Activated T-helper 1 cell treated with anti-CD3 and anti-CD28 coated beads, Interleukin-2, amount 50 U/mL, for 16 hours (primary cell): ENCODE measurements around the gene TXNL4B.
"Not testable (repeated sequence)": the region's sequence is repeated elsewhere in the genome, so short reads cannot be mapped to it uniquely, and the experiment has no call there.

Experiments
- DNase-seq, 2 donors: peaks; one replicate each; pipeline ENCODE4 v3.0.0-alpha.2; 2020; ENCODE audit warnings: low read depth in 1 of 2, low spot score in 1 of 2

The TXNL4B gene

DNA sequence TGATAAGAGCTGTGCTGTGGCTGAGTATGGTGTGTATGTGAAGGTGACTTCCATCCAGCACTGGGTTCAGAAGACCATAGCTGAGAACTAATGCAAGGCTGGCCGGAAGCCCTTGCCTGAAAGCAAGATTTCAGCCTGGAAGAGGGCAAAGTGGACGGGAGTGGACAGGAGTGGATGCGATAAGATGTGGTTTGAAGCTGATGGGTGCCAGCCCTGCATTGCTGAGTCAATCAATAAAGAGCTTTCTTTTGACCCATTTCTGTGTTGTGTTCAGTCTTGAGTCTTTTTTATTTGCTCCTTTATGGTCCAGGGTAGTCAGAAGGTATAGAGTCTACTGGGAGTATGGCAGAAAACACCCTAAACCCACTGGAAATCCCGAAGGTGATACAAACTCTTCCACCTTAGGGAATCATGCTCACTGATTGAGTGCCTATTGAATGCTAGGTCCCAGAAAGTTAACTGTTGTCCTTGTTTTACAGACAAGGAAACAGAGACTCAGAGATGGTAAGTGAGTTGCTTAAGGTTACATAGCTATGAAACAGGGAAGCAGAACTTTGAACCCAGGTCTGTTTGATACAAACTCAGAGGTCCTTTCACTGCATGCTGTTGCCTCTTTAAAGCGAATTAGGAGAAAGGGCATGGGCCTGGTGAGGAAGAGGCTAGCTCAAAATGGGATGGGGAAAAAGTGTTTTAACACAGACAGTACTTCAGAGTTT, 16.3 kb downstream of the TXNL4B start:
- DNase-seq, result not testable (repeated sequence)

DNA sequence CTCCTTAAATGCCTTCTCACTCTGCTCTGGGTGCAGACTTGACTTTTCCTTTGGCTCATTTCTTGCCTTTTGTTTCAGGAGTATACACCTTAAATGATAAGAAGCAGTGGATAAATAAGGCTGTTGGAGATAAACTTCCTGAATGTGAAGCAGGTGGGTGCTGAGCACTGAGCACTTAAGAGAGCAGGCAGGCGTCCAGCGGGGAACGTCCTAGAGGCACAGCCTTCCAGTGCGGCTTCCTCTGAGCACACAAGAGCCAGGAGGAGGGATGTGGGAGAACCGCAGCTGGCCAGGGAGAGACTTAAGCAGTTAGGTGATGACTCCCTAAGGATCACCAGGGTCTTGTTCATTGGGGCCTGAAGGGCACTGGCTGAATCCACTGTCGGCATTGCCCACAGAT, 18.4 kb downstream of the TXNL4B start:
- DNase-seq, result not testable (repeated sequence)

DNA sequence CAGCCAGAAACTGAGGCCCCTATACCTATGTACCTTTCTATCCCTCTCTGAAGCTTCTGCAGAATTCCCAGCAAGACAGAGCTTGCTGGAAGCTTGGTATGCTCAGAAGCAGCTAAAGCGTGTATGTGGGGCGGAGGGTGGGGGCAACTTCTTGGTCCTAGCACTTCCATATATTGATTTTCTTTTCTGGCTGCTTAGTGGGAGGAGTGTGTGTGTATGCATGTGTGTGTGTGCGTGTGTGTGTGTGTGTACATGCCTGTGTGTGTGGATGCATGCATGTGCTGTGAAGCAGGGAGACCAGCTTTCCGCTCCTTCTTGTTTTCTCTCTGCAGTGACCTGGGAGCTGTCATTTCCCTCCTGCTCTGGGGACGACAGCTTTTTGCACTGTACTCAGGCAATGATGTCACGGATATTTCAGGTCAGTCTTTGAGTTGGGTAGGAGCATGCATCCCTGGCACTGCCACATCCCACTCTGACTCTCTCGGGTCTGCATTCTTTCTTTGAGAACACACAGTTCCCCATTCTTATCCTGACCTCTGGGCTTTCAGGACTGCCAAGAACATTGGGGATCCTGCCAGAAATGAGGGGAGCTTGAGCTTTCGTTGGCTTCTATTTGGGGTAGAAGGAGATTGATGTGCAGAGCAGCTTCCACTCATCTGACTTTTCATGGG, 19.7 kb downstream of the TXNL4B start:
- no peak for DNase-seq

DNA sequence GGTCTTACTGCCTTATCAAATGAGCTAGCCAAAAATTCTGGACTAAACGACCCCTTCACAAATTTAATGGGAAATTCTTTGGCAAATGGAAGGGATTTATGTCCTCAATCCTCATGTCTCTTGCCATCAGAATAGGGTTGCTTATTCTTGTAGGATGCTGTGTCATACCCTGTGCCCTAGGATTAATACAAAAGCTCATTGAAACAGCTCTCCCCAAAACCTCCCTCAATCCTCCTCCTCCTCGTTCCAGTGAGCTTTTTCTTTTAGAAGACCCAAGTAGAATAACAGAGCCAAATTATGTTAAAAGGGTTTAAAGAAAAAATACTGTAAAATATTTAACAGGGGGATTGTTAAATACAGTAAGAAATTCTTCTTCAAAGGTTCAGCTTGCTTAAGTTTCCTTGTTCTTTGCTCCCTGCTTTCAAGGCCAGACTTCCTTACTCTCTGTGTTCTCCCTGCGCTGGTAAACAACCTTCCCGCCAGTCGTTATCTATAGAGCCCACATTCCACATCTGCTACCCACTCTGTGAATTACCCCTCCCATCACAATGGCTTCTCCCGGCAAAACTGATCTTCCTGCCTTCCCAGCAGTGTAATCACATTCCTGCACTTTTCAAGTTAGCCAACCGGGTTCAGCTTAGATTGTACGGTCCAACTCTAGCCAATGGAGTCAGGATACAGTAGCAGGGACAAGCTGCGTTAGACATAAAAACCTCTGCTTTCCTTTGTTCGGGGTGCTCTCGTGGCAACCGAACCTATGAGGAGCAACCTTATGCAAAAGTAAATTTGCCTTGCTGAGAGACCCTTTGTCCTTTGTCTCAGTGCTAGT, 20.7 kb downstream of the TXNL4B start:
- DNase-seq, result no peak

DNA sequence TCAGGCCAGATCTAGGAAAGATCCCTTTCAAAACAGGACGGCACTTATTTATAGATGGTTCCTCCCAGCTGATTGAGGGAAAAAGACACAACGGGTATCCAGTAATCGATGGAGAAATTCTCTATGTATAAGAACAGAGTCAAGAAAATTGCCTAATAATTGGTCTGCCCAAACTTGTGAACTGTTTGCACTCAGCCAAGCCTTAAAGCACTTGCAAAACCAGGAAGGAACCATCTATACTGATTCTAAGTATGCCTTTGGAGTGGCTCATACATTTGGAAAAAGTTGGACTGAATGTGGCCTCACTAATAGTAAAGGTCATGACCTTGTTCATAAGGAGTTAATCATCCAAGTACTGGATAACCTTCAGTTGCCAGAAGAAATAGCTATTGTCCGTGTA, 24.5 kb downstream of the TXNL4B start:
- DNase-seq, result no peak

DNA sequence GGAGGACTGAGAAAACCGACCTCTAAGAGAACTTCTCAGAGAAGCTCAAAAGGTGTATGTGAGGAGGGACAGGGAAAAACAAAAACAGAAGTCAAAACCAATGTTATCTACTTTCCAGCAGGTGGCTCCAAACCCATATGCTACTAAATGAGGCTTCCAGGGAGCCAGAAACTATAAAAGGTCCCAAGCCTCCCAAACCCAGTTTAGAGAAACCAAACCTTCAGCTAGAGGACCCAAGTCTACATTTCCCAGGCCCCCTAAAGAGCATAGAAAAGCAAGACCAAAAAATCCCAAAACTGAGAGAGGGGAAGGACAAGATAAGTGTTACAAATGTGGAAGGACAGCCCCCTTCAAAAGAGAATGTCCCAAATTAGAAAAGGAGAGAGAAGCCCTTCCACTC, 26.7 kb downstream of the TXNL4B start:
- DNase-seq, result no peak

DNA sequence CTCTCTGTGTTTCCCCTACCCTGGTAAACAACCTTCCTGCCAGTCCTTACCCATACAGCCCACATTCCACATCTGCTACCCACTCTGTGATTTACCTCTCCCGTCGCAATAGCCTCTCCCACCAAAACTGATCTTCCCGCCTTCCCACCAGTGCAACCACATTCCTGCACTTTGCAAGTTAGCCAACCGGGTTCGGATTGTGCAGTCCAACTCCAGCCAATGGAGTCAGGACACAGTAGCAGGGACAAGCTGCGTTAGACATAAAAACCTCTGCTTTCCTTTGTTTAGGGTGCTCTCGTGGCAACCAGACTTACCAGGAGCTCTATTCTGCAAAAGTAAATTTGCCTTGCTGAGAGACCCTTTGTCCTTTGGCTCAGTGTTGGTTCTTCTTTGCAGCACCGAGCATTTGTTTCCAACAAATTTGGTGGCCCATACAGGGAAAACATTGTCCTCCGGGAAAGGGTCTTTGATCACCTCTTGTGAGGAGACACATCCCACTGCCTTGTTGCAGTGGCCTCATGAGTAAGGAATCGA, 29.0 kb downstream of the TXNL4B start:
- no peak for DNase-seq

DNA sequence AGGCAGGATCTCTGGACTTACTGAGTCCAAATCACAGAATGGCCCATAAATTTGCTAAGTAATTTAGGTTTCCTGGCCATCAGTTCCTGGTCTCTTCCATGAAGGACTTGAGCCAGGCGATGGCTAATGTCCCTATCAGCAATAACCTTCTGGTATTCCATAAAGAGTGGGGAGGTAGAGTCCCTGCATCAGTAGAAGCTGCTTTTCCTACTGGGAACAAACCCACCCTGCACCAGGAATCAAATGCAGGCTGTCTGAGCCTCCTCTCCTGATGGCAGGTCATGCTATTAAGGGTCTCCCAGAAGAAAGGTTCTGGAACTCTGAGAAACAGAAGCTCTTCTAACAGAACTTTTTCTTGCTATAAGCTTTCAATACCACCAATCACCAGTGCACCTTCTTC, 31.9 kb downstream of the TXNL4B start:
- DNase-seq, result no peak

DNA sequence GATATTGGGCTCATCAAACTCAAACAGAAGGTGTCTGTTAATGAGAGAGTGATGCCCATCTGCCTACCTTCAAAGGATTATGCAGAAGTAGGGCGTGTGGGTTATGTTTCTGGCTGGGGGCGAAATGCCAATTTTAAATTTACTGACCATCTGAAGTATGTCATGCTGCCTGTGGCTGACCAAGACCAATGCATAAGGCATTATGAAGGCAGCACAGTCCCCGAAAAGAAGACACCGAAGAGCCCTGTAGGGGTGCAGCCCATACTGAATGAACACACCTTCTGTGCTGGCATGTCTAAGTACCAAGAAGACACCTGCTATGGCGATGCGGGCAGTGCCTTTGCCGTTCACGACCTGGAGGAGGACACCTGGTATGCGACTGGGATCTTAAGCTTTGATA, 33.0 kb downstream of the TXNL4B start:
- DNase-seq, result no peak

DNA sequence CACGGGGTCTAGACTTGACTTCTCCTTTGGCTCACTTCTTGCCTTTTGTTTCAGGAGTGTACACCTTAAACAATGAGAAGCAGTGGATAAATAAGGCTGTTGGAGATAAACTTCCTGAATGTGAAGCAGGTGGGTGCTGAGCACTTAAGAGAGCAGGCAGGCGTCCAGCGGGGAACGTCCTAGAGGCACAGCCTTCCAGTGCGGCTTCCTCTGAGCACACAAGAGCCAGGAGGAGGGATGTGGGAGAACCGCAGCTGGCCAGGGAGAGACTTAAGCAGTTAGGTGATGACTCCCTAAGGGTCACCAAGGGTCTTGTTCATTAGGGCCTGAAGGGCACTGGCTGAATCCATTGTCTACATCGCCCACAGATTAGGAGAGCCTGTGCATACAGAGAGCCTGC, 34.4 kb downstream of the TXNL4B start:
- not testable (repeated sequence) for DNase-seq

DNA sequence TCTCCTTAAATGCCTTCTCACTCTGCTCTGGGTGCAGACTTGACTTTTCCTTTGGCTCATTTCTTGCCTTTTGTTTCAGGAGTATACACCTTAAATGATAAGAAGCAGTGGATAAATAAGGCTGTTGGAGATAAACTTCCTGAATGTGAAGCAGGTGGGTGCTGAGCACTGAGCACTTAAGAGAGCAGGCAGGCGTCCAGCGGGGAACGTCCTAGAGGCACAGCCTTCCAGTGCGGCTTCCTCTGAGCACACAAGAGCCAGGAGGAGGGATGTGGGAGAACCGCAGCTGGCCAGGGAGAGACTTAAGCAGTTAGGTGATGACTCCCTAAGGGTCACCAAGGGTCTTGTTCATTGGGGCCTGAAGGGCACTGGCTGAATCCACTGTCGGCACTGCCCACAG, 36.1 kb downstream of the TXNL4B start:
- DNase-seq, result not testable (repeated sequence)

DNA sequence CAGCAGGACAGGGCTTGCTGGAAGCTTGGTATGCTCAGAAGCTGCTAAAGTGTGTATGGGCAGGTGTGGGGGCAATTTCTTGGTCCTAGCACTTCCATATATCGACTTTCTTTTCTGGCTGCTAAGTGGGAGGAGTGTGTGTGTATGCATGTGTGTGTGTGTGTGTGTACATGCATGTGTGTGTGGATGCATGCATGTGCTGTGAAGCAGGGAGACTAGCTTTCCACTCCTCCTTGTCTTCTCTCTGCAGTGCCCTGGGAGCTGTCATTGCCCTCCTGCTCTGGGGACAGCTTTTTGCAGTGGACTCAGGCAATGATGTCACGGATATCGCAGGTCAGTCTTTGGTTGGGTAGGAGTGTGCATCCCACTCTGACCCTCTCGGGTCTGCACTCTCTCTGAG, 37.5 kb downstream of the TXNL4B start:
- DNase-seq, result no peak

DNA sequence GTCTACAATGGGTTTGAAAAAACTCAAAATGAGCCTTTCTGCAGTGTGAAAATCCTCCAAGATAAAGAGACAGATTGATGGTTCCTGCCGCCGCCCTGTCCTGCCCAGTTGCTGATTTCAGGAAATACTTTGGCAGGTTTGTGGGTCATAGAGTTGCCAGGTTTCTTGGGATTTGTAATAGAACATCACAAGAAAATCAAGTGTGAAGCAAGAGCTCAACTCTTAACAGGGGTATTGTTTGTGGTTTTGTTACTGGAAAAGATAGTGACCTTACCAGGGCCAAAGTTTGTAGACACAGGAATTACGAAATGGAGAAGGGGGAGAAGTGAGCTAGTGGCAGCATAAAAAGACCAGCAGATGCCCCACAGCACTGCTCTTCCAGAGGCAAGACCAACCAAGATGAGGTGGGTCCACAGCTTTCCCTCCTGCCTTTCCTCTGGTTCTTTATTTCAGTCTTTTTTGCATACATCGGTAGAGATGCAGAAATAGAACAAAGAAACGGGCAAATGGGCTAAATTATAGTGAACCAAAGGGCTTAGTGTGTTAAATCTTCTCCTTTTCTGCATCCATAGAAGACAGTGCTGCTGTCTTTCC, 39.1 kb downstream of the TXNL4B start, which contains the start of gene HP:
Gene HP, plus strand, starts transcription at position 252 of the 594 bp plus-strand sequence. Its CDS starts 148 bp downstream, at position 400.
- DNase-seq, result not testable (repeated sequence)

DNA sequence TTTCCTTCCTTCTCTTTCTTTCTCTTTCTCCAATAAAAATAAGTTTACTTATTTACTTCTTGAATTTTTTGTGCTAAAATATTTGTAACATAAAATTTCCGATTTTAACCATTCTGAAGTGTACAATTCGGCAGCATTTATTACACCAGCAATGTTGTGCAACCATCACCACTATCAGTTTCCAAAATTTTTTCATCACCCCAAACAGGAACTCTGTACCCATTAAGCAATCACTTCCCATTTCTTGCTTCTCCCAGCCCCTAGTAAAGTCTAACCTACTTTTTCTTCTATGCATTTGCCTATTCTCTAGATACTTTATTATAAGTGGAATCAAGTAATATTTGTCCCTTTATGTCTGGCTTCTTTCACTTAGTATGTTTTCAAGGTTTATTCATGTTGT, 41.6 kb downstream of the TXNL4B start:
- DNase-seq, result no peak

DNA sequence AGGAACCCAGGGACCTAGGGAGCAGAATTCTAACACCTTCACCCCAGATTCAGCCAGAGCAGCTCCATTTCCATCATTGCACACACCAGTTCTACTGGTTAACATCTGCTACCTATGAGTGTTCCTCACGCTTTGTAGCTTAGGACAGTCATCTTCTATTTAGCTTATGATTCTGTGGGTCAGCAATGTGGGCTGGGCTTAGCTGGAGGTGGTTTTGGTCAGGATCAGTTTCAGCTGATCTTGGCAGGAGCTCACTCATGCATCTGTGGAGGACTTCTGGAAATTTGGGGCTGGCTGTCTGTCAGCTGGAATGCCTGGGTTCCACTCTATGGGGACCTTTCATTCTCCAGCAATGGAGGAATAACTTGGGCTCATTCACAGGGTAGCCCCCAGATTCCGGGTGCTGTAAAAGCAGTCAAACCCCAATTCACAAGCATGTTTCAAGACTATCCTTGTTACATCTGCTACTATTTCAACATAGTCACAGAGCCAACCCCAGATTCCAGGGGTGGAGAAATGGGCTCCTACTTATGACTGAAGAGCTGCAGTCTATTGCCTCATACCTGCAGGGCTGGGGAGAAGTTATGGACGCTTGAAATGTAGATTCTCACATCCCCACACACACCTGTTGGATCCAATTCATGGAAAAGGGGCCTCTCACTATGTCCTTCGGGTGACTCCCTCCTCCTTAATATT, 42.5 kb downstream of the TXNL4B start:
- DNase-seq, result no peak

DNA sequence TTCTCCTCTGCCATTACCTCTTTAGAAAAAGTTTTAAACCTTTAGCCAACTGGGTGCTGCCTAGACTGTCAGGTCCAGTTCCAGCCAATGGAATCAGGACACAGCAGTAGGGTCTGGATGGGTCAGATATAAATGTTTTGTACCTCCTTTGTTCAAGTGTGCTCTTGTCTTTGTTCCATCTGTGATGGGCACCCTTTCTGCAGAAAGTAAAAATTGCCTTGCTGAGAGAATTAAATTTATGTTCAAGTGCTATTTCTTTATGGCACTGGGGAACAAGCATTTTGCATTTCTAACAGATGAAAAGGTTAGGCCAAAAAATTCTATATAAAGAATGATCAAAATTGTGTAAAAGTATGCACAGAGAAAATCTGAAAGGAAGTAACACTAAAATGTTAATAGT, 44.3 kb downstream of the TXNL4B start:
- no peak for DNase-seq

DNA sequence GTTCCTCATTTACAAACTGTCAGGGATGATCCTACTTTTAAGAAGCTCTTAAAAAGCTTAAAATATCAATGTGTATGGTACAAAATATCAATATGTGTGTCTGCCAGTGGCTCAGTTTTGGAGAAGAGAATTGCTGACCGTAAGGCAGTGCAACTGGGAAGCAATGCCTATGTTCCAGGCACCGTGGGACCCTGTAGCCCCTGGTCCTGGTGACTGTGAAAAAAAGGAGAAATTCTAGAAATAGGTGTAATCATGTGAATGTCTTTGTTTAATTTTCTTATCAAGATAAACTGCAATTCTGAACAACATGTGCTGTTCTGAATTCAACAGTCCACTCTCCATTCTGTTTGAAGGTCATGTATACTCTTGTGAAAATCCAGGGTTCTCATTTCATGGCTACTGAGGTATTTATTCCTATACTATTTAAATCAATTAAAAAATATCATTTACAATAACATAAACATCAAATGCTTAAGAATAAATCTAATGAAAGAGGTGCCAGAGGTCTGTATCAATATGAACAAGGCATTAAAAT, 48.5 kb downstream of the TXNL4B start:
- no peak for DNase-seq

DNA sequence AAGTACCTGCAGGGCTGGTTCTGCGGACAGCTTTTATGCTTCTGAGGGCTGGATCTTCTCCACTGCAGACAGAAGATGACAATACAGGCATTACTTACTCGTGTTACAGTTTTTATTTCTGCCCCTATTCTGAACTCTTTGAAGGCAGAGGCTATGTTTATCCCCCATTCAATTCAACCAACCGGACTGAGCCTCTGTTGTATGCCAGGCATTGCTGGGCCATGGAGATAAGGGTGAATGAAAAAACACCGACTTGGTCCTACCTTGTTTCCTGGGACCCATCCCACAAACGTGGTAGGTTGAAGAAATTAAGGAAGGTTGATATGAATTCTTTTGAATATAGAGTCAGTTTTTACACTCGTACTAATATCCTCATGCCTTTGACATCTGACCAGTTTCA, 49.1 kb downstream of the TXNL4B start:
- no peak for DNase-seq

DNA sequence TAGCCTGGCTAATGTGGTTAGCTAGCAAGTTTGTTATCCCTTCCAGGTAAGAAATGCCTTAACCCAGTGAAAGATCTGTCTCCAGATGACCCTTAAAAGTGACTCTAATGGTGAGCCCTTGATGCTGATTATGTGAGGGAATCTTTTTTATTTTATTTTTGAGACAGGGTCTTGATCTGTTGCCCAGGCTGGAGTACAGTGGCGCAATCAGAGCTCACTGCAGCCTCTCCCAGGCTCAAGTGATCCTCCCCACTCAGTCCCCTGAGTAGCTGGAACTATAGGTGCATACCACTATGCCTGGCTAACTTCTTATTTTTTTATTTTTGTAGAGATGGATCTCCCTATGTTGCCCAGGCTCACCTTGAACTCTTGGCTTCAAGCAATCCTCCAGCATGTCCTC, 49.9 kb downstream of the TXNL4B start:
- no peak for DNase-seq

DNA sequence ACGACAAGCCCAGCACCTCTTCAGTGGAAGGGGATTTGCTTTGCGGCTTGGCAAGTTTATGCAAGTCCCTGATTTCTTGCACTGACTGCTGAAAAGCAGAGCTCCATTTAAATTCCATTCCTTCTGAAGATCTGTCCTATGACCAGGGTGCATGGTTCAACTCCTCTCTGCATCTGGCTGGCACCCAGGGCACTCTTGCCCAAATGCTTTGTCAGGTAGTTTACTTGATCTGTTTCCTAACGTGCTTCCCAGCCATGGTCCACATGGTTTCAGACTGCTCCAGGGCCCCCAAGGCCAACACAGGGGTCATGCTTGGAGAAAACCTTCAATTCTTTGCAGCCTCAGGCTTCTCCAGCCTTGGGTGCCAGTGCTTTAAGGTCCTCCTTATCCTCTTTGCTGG, 50.4 kb downstream of the TXNL4B start:
- DNase-seq, result no peak
